GM19240 (cell line): ENCODE measurements around the gene PRDM16.
"Not testable (repeated sequence)": the region's sequence is repeated elsewhere in the genome, so short reads cannot be mapped to it uniquely, and the experiment has no call there.

ENCODE experiments used
- DNase-seq: peaks from one replicate; pipeline ENCODE4 v3.0.0; 2011; ENCODE audit warnings: low spot score; ENCODE audit not compliant: insufficient read length

Gene PRDM16

GRCh38 chr1:3277011-3277471 is 208.0 kb downstream of the PRDM16 start:
- no peak for DNase-seq

- DNase-seq, result no peak
Observed at GRCh38 chr1:3277623-3278022, 208.6 kb downstream of the PRDM16 start.

- no peak for DNase-seq
Observed at GRCh38 chr1:3278416-3279181, 209.6 kb downstream of the PRDM16 start.

GRCh38 chr1:3279182-3279470 is 210.1 kb downstream of the PRDM16 start:
- no peak for DNase-seq

GRCh38 chr1:3281735-3282134 is 212.7 kb downstream of the PRDM16 start:
- no peak for DNase-seq

GRCh38 chr1:3282186-3282585 is 213.2 kb downstream of the PRDM16 start:
- no peak for DNase-seq

- DNase-seq, result no peak
Observed at GRCh38 chr1:3282656-3283430, 213.8 kb downstream of the PRDM16 start.

GRCh38 chr1:3283849-3284248 is 214.8 kb downstream of the PRDM16 start:
- no peak for DNase-seq

GRCh38 chr1:3284691-3285090 is 215.7 kb downstream of the PRDM16 start:
- DNase-seq, result no peak

- DNase-seq, result no peak
Observed at GRCh38 chr1:3285106-3285740, 216.2 kb downstream of the PRDM16 start.

- DNase-seq, result not testable (repeated sequence)
Observed at GRCh38 chr1:3287095-3287494, 218.1 kb downstream of the PRDM16 start.

GRCh38 chr1:3287656-3288160 is 218.7 kb downstream of the PRDM16 start:
- DNase-seq, result no peak

GRCh38 chr1:3289502-3289901 is 220.5 kb downstream of the PRDM16 start:
- DNase-seq, result no peak

GRCh38 chr1:3290438-3290837 is 221.4 kb downstream of the PRDM16 start:
- DNase-seq, result no peak

- no peak for DNase-seq
Observed at GRCh38 chr1:3290915-3291314, 221.9 kb downstream of the PRDM16 start.

GRCh38 chr1:3292051-3292722 is 223.2 kb downstream of the PRDM16 start:
- DNase-seq, result no peak

- no peak for DNase-seq
Observed at GRCh38 chr1:3292868-3293562, 224.0 kb downstream of the PRDM16 start.

- no peak for DNase-seq
Observed at GRCh38 chr1:3293563-3294080, 224.6 kb downstream of the PRDM16 start.

GRCh38 chr1:3294450-3294849 is 225.4 kb downstream of the PRDM16 start:
- DNase-seq, result no peak

GRCh38 chr1:3295846-3296245 is 226.8 kb downstream of the PRDM16 start:
- DNase-seq, result no peak

GRCh38 chr1:3296326-3296725 is 227.3 kb downstream of the PRDM16 start:
- no peak for DNase-seq
